NB4 (cell line): ENCODE results near the gene UBE2L3.
"Not testable (repeated sequence)": the region's sequence is repeated elsewhere in the genome, so short reads cannot be mapped to it uniquely, and the experiment has no call there.

Source experiments
- DNase-seq: peaks from one replicate; pipeline ENCODE4 v3.0.0; 2010; ENCODE audit warnings: low read depth
- H3K4me3 ChIP-seq: one replicate; pipeline ENCODE4 v1.5.1; 2011; ENCODE audit warnings: mild to moderate bottlenecking, low read depth, low read length, moderate library complexity
- CTCF ChIP-seq: IDR thresholded peaks from one replicate; pipeline ENCODE4 v1.5.1; 2012; ENCODE audit warnings: low read depth, low read length
- MAX ChIP-seq: IDR thresholded peaks from 2 replicates; pipeline ENCODE4 v1.6.1; 2011; ENCODE audit warnings: low read depth, low read length
- MYC ChIP-seq: IDR thresholded peaks from 2 replicates; pipeline ENCODE4 v1.6.1; 2011; ENCODE audit warnings: low read depth, low read length
- POLR2A ChIP-seq: IDR thresholded peaks from 2 replicates; pipeline ENCODE4 v1.6.1; 2011; ENCODE audit warnings: mild to moderate bottlenecking; ENCODE audit not compliant: insufficient read length; ENCODE audit errors: extremely low read depth

Gene UBE2L3

GRCh38 chr22:21573293-21573734, 5.8 kb downstream of the UBE2L3 start:
- no peak for TF ChIP-seq MAX
- TF ChIP-seq CTCF: no peak
- TF ChIP-seq POLR2A: no peak
- no peak for TF ChIP-seq MYC
- no peak overlapping the region for H3K4me3 ChIP-seq
- no peak for DNase-seq

GRCh38 chr22:21573750-21574494, 6.4 kb downstream of the UBE2L3 start:
- no peak for DNase-seq

GRCh38 chr22:21579474-21579851, 11.9 kb downstream of the UBE2L3 start:
- TF ChIP-seq CTCF (no peak), MAX (no peak), POLR2A (no peak), MYC (no peak)
- no peak for DNase-seq
- no peak overlapping the region for H3K4me3 ChIP-seq

More at GRCh38 chr22:21573750-21574494, 6.4 kb downstream of the UBE2L3 start:
- H3K4me3 ChIP-seq: no peak overlapping the region
- TF ChIP-seq CTCF: no peak
- TF ChIP-seq POLR2A: no peak
- no peak for TF ChIP-seq MAX
- no peak for TF ChIP-seq MYC

- DNase-seq, H3K4me3 ChIP-seq: not testable (repeated sequence)
Measured at GRCh38 chr22:21580623-21581007, 13.1 kb downstream of the UBE2L3 start.

- H3K4me3 ChIP-seq, DNase-seq: not testable (repeated sequence)
Measured at GRCh38 chr22:21581009-21581713, 13.6 kb downstream of the UBE2L3 start.

GRCh38 chr22:21582801-21583740, 15.6 kb downstream of the UBE2L3 start:
- no peak overlapping the region for H3K4me3 ChIP-seq
- TF ChIP-seq CTCF: no peak
- no peak for DNase-seq
